ENCODE results near the gene THEM4. TPM values are rescaled to one million over a fixed set of nuclear protein-coding genes. Genes with fewer than 3 reads are reported as not detected.

Gene THEM4
- total RNA-seq, 1 donor from 2014 or later: 12.3 TPM

GRCh38 chr1:151920149-151920548 lies 10.8 kb upstream of the THEM4 start:
- H3K4me3 Mint-ChIP-seq (ENCODE audit: unreplicated experiment): no peak overlapping the region
- no peak for DNase-seq (ENCODE audit: extremely low spot score, unreplicated experiment)
- H3K27me3 Mint-ChIP-seq (ENCODE audit: unreplicated experiment): peaks cover 77% of the 10 kb centered on the region
- H3K36me3 Mint-ChIP-seq (ENCODE audit: unreplicated experiment): no peaks in the 10 kb centered on the region
- H3K27ac Mint-ChIP-seq (ENCODE audit: unreplicated experiment): no peak overlapping the region
- no peaks in the 10 kb centered on the region for H3K4me1 Mint-ChIP-seq (ENCODE audit: unreplicated experiment)
- H3K9me3 Mint-ChIP-seq (ENCODE audit: unreplicated experiment): no peaks in the 10 kb centered on the region
- no peak for TF ChIP-seq CTCF (IDR thresholded peaks at IDR 0.05)

GRCh38 chr1:151918819-151919610 lies 9.7 kb upstream of the THEM4 start:
- Mint-ChIP-seq H3K36me3 (ENCODE audit: unreplicated experiment) (no peaks in the 10 kb centered on the region), H3K27ac (ENCODE audit: unreplicated experiment) (no peak overlapping the region), H3K4me1 (ENCODE audit: unreplicated experiment) (no peaks in the 10 kb centered on the region), H3K9me3 (ENCODE audit: unreplicated experiment) (no peaks in the 10 kb centered on the region), H3K27me3 (ENCODE audit: unreplicated experiment) (peaks cover 77% of the 10 kb centered on the region), H3K4me3 (ENCODE audit: unreplicated experiment) (no peak overlapping the region)
- DNase-seq (ENCODE audit: extremely low spot score, unreplicated experiment): no peak
- TF ChIP-seq CTCF (IDR thresholded peaks at IDR 0.05): no peak

- peaks cover 76% of the 10 kb centered on the region for H3K27me3 Mint-ChIP-seq (ENCODE audit: unreplicated experiment)
Measured at GRCh38 chr1:151918156-151918555, 8.8 kb upstream of the THEM4 start.

GRCh38 chr1:151916726-151917370 lies 7.5 kb upstream of the THEM4 start:
- no peaks in the 10 kb centered on the region for H3K4me1 Mint-ChIP-seq (ENCODE audit: unreplicated experiment)
- no peaks in the 10 kb centered on the region for H3K36me3 Mint-ChIP-seq (ENCODE audit: unreplicated experiment)
- peaks cover 70% of the 10 kb centered on the region for H3K27me3 Mint-ChIP-seq (ENCODE audit: unreplicated experiment)
- no peak for DNase-seq (ENCODE audit: extremely low spot score, unreplicated experiment)
- no peak for TF ChIP-seq CTCF (IDR thresholded peaks at IDR 0.05)
- no peak overlapping the region for H3K27ac Mint-ChIP-seq (ENCODE audit: unreplicated experiment)
- H3K4me3 Mint-ChIP-seq (ENCODE audit: unreplicated experiment): no peak overlapping the region
- H3K9me3 Mint-ChIP-seq (ENCODE audit: unreplicated experiment): peaks cover 5% of the 10 kb centered on the region

More at GRCh38 chr1:151918156-151918555, 8.8 kb upstream of the THEM4 start:
- Mint-ChIP-seq H3K9me3 (ENCODE audit: unreplicated experiment) (peaks cover 2% of the 10 kb centered on the region), H3K4me1 (ENCODE audit: unreplicated experiment) (no peaks in the 10 kb centered on the region), H3K27ac (ENCODE audit: unreplicated experiment) (no peak overlapping the region), H3K4me3 (ENCODE audit: unreplicated experiment) (no peak overlapping the region), H3K36me3 (ENCODE audit: unreplicated experiment) (no peaks in the 10 kb centered on the region)
- TF ChIP-seq CTCF (IDR thresholded peaks at IDR 0.05): no peak
- no peak for DNase-seq (ENCODE audit: extremely low spot score, unreplicated experiment)

GRCh38 chr1:151915061-151915686 lies 5.9 kb upstream of the THEM4 start:
- Mint-ChIP-seq H3K27ac (ENCODE audit: unreplicated experiment) (no peak overlapping the region), H3K4me3 (ENCODE audit: unreplicated experiment) (no peak overlapping the region), H3K27me3 (ENCODE audit: unreplicated experiment) (peaks cover 55% of the 10 kb centered on the region), H3K36me3 (ENCODE audit: unreplicated experiment) (no peaks in the 10 kb centered on the region), H3K4me1 (ENCODE audit: unreplicated experiment) (no peaks in the 10 kb centered on the region), H3K9me3 (ENCODE audit: unreplicated experiment) (peaks cover 5% of the 10 kb centered on the region)
- no peak for DNase-seq (ENCODE audit: extremely low spot score, unreplicated experiment)
- TF ChIP-seq CTCF (IDR thresholded peaks at IDR 0.05): no peak

Measured in osteocyte (in vitro differentiated cells).